GM19035 (cell line): ENCODE measurements around the gene F10.

Experiments used
- ATAC-seq: cut with Tn5 transposase; IDR thresholded peaks from one replicate; pipeline ENCODE4 v1.9.1; 2021; ENCODE audit not compliant: unreplicated experiment

The F10 gene

GRCh38 chr13:113129921-113130750, 7.5 kb downstream of the F10 start:
- no peak for ATAC-seq

DNA sequence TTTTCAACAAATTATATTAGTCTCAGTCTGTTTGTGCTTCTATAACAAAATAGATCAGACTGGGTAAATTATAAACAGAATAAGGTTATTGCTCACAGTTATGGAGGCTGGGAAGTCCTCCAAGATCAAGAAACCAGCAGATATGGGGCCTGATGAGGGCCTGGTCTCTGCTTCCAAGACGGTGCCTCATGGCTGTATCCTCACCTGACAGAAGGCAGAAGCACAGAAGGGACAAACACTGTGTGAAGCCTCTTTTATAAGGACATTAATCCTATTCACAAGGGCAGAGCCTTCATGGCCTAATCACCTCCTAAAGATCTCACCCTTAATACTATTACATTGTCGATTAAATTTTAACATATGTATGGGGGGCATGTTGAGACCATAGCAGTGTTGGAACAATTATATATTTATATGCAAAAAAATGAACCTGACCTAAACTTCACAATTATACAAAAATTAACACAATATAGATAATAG, 12.7 kb downstream of the F10 start:
- ATAC-seq: no peak

- ATAC-seq: no peak
Measured at GRCh38 chr13:113137691-113138298, 15.2 kb downstream of the F10 start.

DNA sequence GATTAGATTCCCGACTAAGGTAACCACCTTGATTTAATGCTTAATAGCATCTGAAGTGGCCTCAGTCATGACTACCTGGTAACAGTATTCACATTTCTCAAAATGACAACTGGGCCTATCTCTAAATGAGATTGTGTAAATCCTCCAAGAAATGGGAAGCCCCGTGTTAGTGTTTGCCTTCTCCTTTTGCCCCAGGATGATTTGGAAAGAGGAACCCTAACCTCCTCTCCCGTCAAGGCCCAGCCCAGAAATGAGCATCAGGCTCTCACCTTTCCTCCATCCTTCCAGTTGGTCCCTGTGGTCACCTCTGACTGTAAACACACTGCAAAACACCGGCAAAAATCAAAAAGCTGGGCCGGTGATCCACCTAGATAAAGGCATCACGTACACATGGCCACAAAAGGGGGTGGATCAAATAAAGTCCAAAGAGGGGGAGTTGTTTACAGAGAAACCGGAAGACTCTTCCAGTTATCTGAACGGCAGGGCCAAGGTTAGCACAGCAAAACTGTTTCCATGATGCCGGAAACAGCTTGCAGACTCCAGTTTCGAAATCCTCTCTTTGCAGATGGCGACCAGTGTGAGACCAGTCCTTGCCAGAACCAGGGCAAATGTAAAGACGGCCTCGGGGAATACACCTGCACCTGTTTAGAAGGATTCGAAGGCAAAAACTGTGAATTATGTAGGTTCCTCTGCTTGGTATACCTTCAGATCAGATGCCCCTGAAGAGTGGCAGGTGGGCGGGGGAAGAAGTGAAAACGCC, 16.4 kb downstream of the F10 start:
- ATAC-seq: no peak

- no peak for ATAC-seq
Measured at GRCh38 chr13:113139577-113139976, 17.0 kb downstream of the F10 start.

DNA sequence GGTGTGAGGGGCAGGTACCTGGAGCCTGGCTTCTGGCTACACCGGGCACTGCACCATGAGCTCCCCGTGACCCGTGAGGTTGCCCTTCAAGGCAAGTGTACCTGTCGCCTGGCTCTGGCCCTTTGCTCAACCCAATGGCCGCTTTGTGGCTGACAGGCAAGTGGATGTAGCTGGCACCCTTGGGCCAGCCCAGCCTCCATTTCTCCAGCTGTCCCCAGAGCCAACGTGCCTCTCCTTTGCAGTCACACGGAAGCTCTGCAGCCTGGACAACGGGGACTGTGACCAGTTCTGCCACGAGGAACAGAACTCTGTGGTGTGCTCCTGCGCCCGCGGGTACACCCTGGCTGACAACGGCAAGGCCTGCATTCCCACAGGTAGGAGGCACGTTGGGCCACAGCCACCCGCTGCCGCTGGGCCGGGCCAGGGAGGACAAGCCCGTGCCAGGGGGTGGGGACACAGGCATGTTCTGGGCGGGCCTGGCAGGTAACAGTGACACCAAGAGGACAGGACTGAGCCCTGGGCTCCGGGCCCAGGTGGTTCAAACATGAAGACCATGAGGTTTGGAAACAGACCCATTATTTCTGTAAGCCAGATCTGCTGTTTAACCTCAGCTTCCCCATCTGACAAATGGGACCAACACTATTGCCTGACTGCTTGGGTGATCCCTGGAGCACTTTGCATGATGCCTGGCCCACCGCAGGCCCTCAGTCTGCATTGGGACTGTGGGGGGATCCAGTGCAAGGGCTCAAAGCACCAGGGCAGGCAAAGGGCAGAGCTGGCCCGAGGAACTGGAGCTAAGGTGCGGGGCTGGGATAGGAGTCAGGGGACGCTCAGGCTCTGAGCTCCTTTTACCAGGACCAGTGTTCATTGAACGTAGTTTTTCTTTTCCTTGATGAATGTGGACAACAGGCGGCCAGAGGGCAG, 18.3 kb downstream of the F10 start:
- no peak for ATAC-seq

DNA sequence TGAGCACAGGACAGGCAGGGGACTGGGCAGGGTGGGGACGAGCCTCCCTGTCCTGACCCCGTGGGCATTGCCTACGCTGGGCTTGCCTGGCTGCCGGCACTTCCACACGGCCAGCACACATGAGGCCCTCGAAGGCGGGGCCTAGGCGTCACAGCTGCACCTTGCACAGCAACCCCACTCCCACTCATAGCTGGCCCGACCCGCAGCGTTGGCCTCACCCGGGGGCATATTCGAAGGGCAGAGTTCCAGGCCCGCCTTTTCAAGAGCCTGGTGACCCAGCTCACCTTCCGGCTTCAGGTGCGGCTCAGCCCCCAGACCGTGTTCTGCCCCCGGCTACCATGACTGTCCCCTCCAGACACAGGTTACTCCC, 19.0 kb downstream of the F10 start:
- no peak for ATAC-seq

GRCh38 chr13:113142876-113143275, 20.3 kb downstream of the F10 start:
- no peak for ATAC-seq

- no peak for ATAC-seq
Measured at GRCh38 chr13:113143466-113144254, 21.1 kb downstream of the F10 start.

GRCh38 chr13:113144255-113144629, 21.6 kb downstream of the F10 start:
- ATAC-seq: no peak

GRCh38 chr13:113145496-113145895, 22.9 kb downstream of the F10 start:
- no peak for ATAC-seq

GRCh38 chr13:113145911-113146598, 23.5 kb downstream of the F10 start:
- ATAC-seq: no peak

DNA sequence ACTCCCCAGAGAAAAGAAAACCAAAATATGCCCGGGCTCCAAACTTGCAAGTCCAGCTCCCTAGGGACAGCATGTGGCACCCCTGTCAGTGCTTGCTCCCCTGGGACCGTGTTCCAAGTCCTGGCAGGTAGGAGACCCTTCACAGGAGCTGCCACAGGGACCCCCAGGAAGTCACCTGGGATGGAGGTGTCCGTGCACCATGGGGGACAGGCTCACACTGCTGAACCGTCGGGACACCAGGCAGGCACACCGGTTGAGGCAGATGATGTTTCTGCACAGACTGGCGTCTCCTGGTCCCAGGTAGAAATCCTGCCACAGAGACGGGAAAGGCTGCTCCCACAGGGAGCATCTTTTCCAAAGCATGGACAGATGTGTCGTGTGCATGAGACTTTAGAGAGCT, 24.2 kb downstream of the F10 start:
- ATAC-seq: no peak

- ATAC-seq: no peak
Measured at GRCh38 chr13:113147206-113147605, 24.6 kb downstream of the F10 start.

- ATAC-seq: no peak
Measured at GRCh38 chr13:113148407-113148806, 25.8 kb downstream of the F10 start.

GRCh38 chr13:113148940-113149503, 26.4 kb downstream of the F10 start:
- ATAC-seq: no peak

DNA sequence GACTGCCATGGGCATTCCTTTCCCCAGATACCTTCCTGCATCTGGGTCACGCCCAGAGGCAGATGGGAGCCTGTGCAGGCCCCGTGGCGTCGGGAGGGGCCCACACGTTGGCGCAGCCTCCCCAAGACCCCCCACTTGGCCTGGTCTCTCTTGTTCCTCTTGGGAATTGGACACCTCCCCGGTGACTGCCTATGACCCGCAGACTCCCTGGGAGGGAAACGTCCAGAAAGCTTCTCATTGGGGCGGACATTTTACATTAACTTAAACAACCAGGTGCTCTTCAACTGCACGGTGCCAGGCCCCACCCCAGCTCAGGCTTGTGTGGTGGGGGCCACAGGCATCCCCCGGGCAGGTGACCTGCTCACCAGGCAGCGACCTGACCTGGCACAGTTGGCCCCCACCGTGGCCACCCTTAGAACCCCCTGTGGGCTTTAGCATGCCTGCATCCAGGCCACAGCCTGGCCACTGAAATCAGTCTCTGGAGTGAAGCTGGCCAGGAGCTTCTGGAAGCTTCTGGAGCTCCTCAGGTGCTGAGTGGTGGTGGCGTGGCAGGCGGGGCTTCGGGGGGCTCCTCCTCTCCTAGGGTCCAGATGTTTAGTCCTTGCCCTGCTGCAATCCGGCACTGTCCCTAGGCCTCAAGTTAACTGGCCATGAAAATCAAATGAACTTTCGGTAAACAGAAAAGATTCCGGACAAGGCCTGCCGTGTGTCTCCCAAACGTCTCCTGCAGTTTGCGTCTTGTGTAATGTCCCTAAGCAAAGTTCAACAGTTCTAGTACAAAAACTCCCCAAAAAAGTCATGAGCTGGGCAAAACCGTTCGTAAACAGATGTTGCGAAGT, 27.3 kb downstream of the F10 start:
- ATAC-seq: no peak
